H1 (cell line): ENCODE measurements around the gene PRPF18. TPM values are rescaled to one million over a fixed set of nuclear protein-coding genes. Genes with fewer than 3 reads are reported as not detected.

ENCODE experiments used
- CTCF ChIA-PET: fragments of 300-600 bp; sonication (Branson Sonifier 250); formaldehyde crosslinking; loops from one replicate; lab custom pipeline; 2021; ENCODE audit not compliant: partially characterized antibody; lab: Charles Lee
- POLR2A ChIA-PET: fragments of 300-600 bp; sonication (Branson Sonifier 250); formaldehyde crosslinking; loops from one replicate; lab custom pipeline; 2021; ENCODE audit warnings: inconsistent platforms; ENCODE audit not compliant: partially characterized antibody; lab: Charles Lee
- DNase-seq, 2 experiments: peaks; one replicate each; pipeline versions ENCODE4 v3.0.0 to v3.0.0-alpha.2; 2010 to 2022; ENCODE audit warnings: low spot score in 2 of 2, low read depth in 1 of 2, mixed read lengths in 1 of 2
- FAIRE-seq: peaks from 2 replicates; lab custom pipeline; 2011; peaks lifted over from hg19 to GRCh38; lab: Jason Lieb, UNC
- H2AFZ ChIP-seq: 2 replicates; pipeline ENCODE4 v1.8.1; 2012; ENCODE audit warnings: low read length, inconsistent platforms
- H2AK5ac ChIP-seq: 2 replicates; pipeline ENCODE4 v1.6.1; 2013; ENCODE audit warnings: low read depth, low read length
- H2BK120ac ChIP-seq: replicated peaks from 2 replicates; pipeline ENCODE3; 2013; ENCODE audit warnings: low read depth, low read length, inconsistent platforms
- H2BK12ac ChIP-seq: 2 replicates; pipeline ENCODE4 v1.6.1; 2013; ENCODE audit warnings: low read depth, low read length
- H2BK15ac ChIP-seq: 2 replicates; pipeline ENCODE4 v1.6.1; 2013; ENCODE audit warnings: low read length
- H2BK20ac ChIP-seq: 2 replicates; pipeline ENCODE4 v1.6.1; 2013; ENCODE audit warnings: low read length
- H2BK5ac ChIP-seq: 2 replicates; pipeline ENCODE4 v1.6.1; 2013; ENCODE audit warnings: low read depth, low read length
- H3K14ac ChIP-seq: 2 replicates; pipeline ENCODE4 v1.6.1; 2013; ENCODE audit warnings: inconsistent platforms; ENCODE audit not compliant: insufficient read length
- H3K18ac ChIP-seq: 2 replicates; pipeline ENCODE4 v1.6.1; 2013; ENCODE audit warnings: low read length; ENCODE audit errors: extremely low read depth
- H3K23ac ChIP-seq: 2 replicates; pipeline ENCODE4 v1.6.1; 2013; ENCODE audit warnings: inconsistent platforms; ENCODE audit not compliant: insufficient read length
- H3K23me2 ChIP-seq: 2 replicates; pipeline ENCODE4 v1.6.1; 2013; ENCODE audit warnings: low read depth, low read length
- H3K27ac ChIP-seq: 2 replicates; pipeline ENCODE4 v1.6.1; 2011; ENCODE audit warnings: low read depth, low read length, inconsistent platforms
- H3K27me3 ChIP-seq, 4 experiments: replicated peaks in 1 of 4; 1 replicate in 1 of 4; 2 replicates in 3 of 4; pipeline versions ENCODE4 v1.6.1 to v1.8.1; 2011 to 2013; ENCODE audit warnings: low read length in 3 of 4, mild to moderate bottlenecking in 3 of 4, inconsistent platforms in 2 of 4, mixed read lengths in 2 of 4, moderate library complexity in 1 of 4; ENCODE audit not compliant: control insufficient read depth in 3 of 4, insufficient read depth in 3 of 4; ENCODE audit errors: extremely low read depth in 1 of 4
- H3K36me3 ChIP-seq, 4 experiments: 2 replicates each; pipeline versions ENCODE4 v1.6.1 to v1.8.1; 2011 to 2013; ENCODE audit warnings: mild to moderate bottlenecking in 4 of 4, low read length in 3 of 4, moderate library complexity in 2 of 4, control low read depth in 1 of 4, inconsistent platforms in 1 of 4; ENCODE audit not compliant: insufficient read depth in 4 of 4, control insufficient read depth in 2 of 4
- H3K4ac ChIP-seq: replicated peaks from 2 replicates; pipeline ENCODE3; 2013; ENCODE audit warnings: low read length, low read depth, mixed read lengths, inconsistent platforms; ENCODE audit not compliant: insufficient read length
- H3K4me1 ChIP-seq, 4 experiments: replicated peaks in 1 of 4; 1 replicate in 1 of 4; 2 replicates in 3 of 4; pipeline versions ENCODE4 v1.6.1 to v1.8.1; 2011 to 2013; ENCODE audit warnings: low read length in 3 of 4, inconsistent platforms in 2 of 4, mixed read lengths in 1 of 4; ENCODE audit not compliant: insufficient read depth in 4 of 4, control insufficient read depth in 3 of 4
- H3K4me2 ChIP-seq, 2 experiments: 2 replicates each; pipeline versions ENCODE4 v1.6.1 to v1.8.1; 2011 to 2013; ENCODE audit warnings: low read depth in 2 of 2, low read length in 2 of 2, control low read depth in 1 of 2, inconsistent platforms in 1 of 2, mild to moderate bottlenecking in 1 of 2; ENCODE audit not compliant: insufficient read depth in 1 of 2
- H3K4me3 ChIP-seq, 4 experiments: fragments of 200-600, 300-600 bp in 1 of 4; sonication (generic), shearing (Covaris generic), sonication (Bioruptor Twin) in 1 of 4; 2 replicates each; pipeline versions ENCODE4 v1.5.1 to v1.8.1; 2011 to 2016; ENCODE audit warnings: low read length in 4 of 4, low read depth in 3 of 4, control low read depth in 2 of 4, inconsistent platforms in 2 of 4, mild to moderate bottlenecking in 2 of 4, mixed read lengths in 1 of 4, moderate library complexity in 1 of 4; ENCODE audit not compliant: insufficient read depth in 2 of 4; ENCODE audit errors: extremely low read depth in 1 of 4
- H3K56ac ChIP-seq: replicated peaks from 2 replicates; pipeline ENCODE3; 2013; ENCODE audit warnings: low read depth, mild to moderate bottlenecking, mixed read lengths, low read length, inconsistent platforms; ENCODE audit not compliant: insufficient read length
- H3K79me1 ChIP-seq: 2 replicates; pipeline ENCODE4 v1.6.1; 2013; ENCODE audit warnings: low read depth, low read length, control low read depth
- H3K79me2 ChIP-seq, 2 experiments: 2 replicates each; pipeline versions ENCODE4 v1.6.1 to v1.8.1; 2012 to 2013; ENCODE audit warnings: low read length in 2 of 2, mild to moderate bottlenecking in 2 of 2, inconsistent platforms in 1 of 2; ENCODE audit not compliant: insufficient read depth in 2 of 2, control insufficient read depth in 1 of 2
- H3K9ac ChIP-seq, 4 experiments: replicated peaks in 1 of 4; 1 replicate in 1 of 4; 2 replicates in 3 of 4; pipeline versions ENCODE4 v1.6.1 to v1.8.1; 2011 to 2013; ENCODE audit warnings: low read depth in 3 of 4, low read length in 3 of 4, control low read depth in 2 of 4, mild to moderate bottlenecking in 2 of 4, moderate library complexity in 2 of 4, inconsistent platforms in 1 of 4; ENCODE audit errors: extremely low read depth in 1 of 4
- H3K9me3 ChIP-seq, 2 experiments: 2 replicates each; pipeline versions ENCODE4 v1.6.1 to v1.8.1; 2012 to 2013; ENCODE audit warnings: mild to moderate bottlenecking in 2 of 2, moderate library complexity in 2 of 2, control low read depth in 1 of 2, inconsistent platforms in 1 of 2, low read depth in 1 of 2, low read length in 1 of 2, mixed read lengths in 1 of 2; ENCODE audit not compliant: insufficient read depth in 2 of 2
- H4K20me1 ChIP-seq, 2 experiments: replicated peaks in 1 of 2; 2 replicates each; pipeline versions ENCODE3 to v1.8.1; 2011 to 2013; ENCODE audit warnings: inconsistent platforms in 2 of 2, low read length in 2 of 2, mild to moderate bottlenecking in 1 of 2; ENCODE audit not compliant: insufficient read depth in 2 of 2, control insufficient read depth in 1 of 2
- H4K5ac ChIP-seq: 2 replicates; pipeline ENCODE4 v1.6.1; 2013; ENCODE audit warnings: low read length, low read depth, mixed read lengths, inconsistent platforms; ENCODE audit not compliant: insufficient read length
- H4K8ac ChIP-seq: 2 replicates; pipeline ENCODE4 v1.8.0; 2013; ENCODE audit warnings: mild to moderate bottlenecking, moderate library complexity, low read length, inconsistent platforms; ENCODE audit not compliant: insufficient read depth; ENCODE audit errors: extremely low read depth
- H4K91ac ChIP-seq: replicated peaks from 2 replicates; pipeline ENCODE3; 2013; ENCODE audit warnings: low read length, mixed read lengths, inconsistent platforms; ENCODE audit not compliant: insufficient read length
- BACH1 ChIP-seq: IDR thresholded peaks from 2 replicates; pipeline ENCODE4 v1.6.1; 2012; ENCODE audit warnings: low read length, improper control_type of control experiment
- CBX8 ChIP-seq: fragments of 300-800, 300-1000 bp; sonication (generic); IDR thresholded peaks from 2 replicates; pipeline ENCODE4 v1.7.1; 2016; ENCODE audit warnings: low read depth, low read length, borderline replicate concordance
- CHD2 ChIP-seq: IDR thresholded peaks from 2 replicates; pipeline ENCODE4 v1.6.1; 2012; ENCODE audit warnings: low read length, improper control_type of control experiment
- E2F6 ChIP-seq: IDR thresholded peaks from 2 replicates; pipeline ENCODE4 v1.6.1; 2012; ENCODE audit warnings: inconsistent platforms
- HDAC2 ChIP-seq, 2 experiments: fragments of 300-600 bp in 1 of 2; sonication (generic) in 1 of 2; IDR thresholded peaks; 2 replicates each; pipeline ENCODE4 v1.6.1; 2011 to 2012; ENCODE audit warnings: low read depth in 2 of 2, low read length in 2 of 2, mild to moderate bottlenecking in 2 of 2, moderate library complexity in 2 of 2, borderline replicate concordance in 1 of 2, inconsistent platforms in 1 of 2
- KDM5A ChIP-seq: fragments of 200-600 bp; IDR thresholded peaks from 2 replicates; pipeline ENCODE4 v1.7.1; 2012; ENCODE audit warnings: mild to moderate bottlenecking, low read length, inconsistent platforms, mixed read lengths
- PHF8 ChIP-seq: fragments of 200-600 bp; sonication (generic); conservative IDR thresholded peaks from 2 replicates; pipeline ENCODE4 v1.7.1; 2012; ENCODE audit warnings: low read depth, mild to moderate bottlenecking, inconsistent platforms, low read length, moderate library complexity
- POLR2A ChIP-seq, 2 experiments: IDR thresholded peaks; 1 replicate in 1 of 2; 2 replicates in 1 of 2; pipeline ENCODE4 v1.6.1; 2011; ENCODE audit warnings: low read depth in 2 of 2, low read length in 2 of 2, mild to moderate bottlenecking in 2 of 2; ENCODE audit errors: control extremely low read depth in 1 of 2
- RAD21 ChIP-seq, 2 experiments: IDR thresholded peaks in 1 of 2; conservative IDR thresholded peaks in 1 of 2; 2 replicates each; pipeline ENCODE4 v1.6.1; 2011; ENCODE audit warnings: low read depth in 2 of 2, low read length in 2 of 2, improper control_type of control experiment in 1 of 2, inconsistent platforms in 1 of 2, mild to moderate bottlenecking in 1 of 2, moderate library complexity in 1 of 2
- SAP30 ChIP-seq: fragments of 300-600 bp; sonication (generic); IDR thresholded peaks from 2 replicates; pipeline ENCODE4 v1.7.1; 2012; ENCODE audit warnings: low read length, moderate library complexity, mild to moderate bottlenecking, inconsistent platforms; ENCODE audit not compliant: insufficient read depth, insufficient replicate concordance
- SUZ12 ChIP-seq: fragments of 200-600 bp; sonication (generic); IDR thresholded peaks from 2 replicates; pipeline ENCODE4 v1.6.1; 2012; ENCODE audit warnings: mild to moderate bottlenecking, inconsistent platforms, low read length, moderate library complexity, mixed read lengths
- ZNF274 ChIP-seq: IDR thresholded peaks from 2 replicates; pipeline ENCODE4 v1.7.0; 2012; ENCODE audit warnings: low read length, borderline replicate concordance; ENCODE audit errors: extremely low read depth
- WGBS, 2 experiments: shearing (Covaris generic) in 1 of 2; methylation state at CpG; one replicate each; pipeline versions ENCODE4 v1.1.6 to v1.1.7; 2013 to 2015; ENCODE audit warnings: low lambda C conversion rate in 2 of 2, mixed read lengths in 2 of 2, inconsistent platforms in 1 of 2, low coverage in 1 of 2, missing lambda C conversion rate in 1 of 2; ENCODE audit not compliant: insufficient replicate concordance in 2 of 2, insufficient coverage in 1 of 2, insufficient read length in 1 of 2; ENCODE audit errors: extremely low coverage in 1 of 2, missing lambda C conversion rate in 1 of 2; 5-methylcytosine and 5-hydroxymethylcytosine counted together
- polyA plus RNA-seq, 7 experiments: library from polyadenylated mRNA; depleted of rRNA in 3 of 7; stranded (reverse) in 5 of 7; unstranded in 2 of 7; fragments of >200 nt in 5 of 7; fragments of 200-250 nt in 2 of 7; gene quantifications; 1 replicate in 5 of 7; 2 replicates in 1 of 7; 4 replicates in 1 of 7; pipeline versions ENCODE4 v1.2.1 to v1.2.3, GENCODE V29; 2011 to 2013; ENCODE audit warnings: missing spikeins in 2 of 7, mixed read lengths in 2 of 7
- total RNA-seq: library from RNA; stranded (reverse); fragmentation: NEBNext Ultra II Directional; extraction: Animal tissue kit (Norgen Biotek cat#: 25700); gene quantifications from 2 replicates; pipeline ENCODE4 v1.2.1, GENCODE V29; 2021

The PRPF18 gene
- total and polyA plus RNA-seq, 2 of the 8 experiments (the other 6 are each of a cell fraction or from before 2014, with no cell fraction given): 3.8 to 12.6 TPM

GRCh38 chr10:13657101-13657680, 70.4 kb downstream of the PRPF18 start:
- H2BK20ac ChIP-seq: no peak overlapping the region
- no peaks in the 10 kb centered on the region for H3K79me1 ChIP-seq
- no peaks in the 10 kb centered on the region for H3K27me3 ChIP-seq
- no peaks in the 10 kb centered on the region for H3K79me2 ChIP-seq
- no peaks in the 10 kb centered on the region for H3K23me2 ChIP-seq
- H3K4me1 ChIP-seq: no peaks in the 10 kb centered on the region; a peak in 1 of 7 replicates
- DNase-seq (no peak), FAIRE-seq (no peak)
- H3K4me2 ChIP-seq: no peak overlapping the region
- H4K8ac ChIP-seq: no peak overlapping the region; the same call in 1 of the 2 replicates
- no peak overlapping the region for H2BK12ac ChIP-seq
- H3K4ac ChIP-seq: no peak overlapping the region
- no peak overlapping the region for H2AFZ ChIP-seq
- H3K23ac ChIP-seq: no peak overlapping the region
- H3K56ac ChIP-seq: no peak overlapping the region
- no peak overlapping the region for H2BK5ac ChIP-seq
- no peak overlapping the region for H4K91ac ChIP-seq
- ChIA-PET CTCF (interaction anchor here (0.9 to 1.4 kb wide), 4 partner anchors 25 to 44 kb away, joined by 3 to 4 read pairs (median 4); no protein-coding TSS in a partner anchor), POLR2A (interaction anchor here (1.0 to 1.1 kb wide), 3 partner anchors 11 to 17 kb away, joined by 3 to 4 read pairs (median 3); no protein-coding TSS in a partner anchor)
- no peak overlapping the region for H3K14ac ChIP-seq
- no peaks in the 10 kb centered on the region for H3K9me3 ChIP-seq
- H3K36me3 ChIP-seq: peaks cover 6 to 32% (median 14%) of the 10 kb centered on the region in 4 experiments; a peak in 6 of 8 replicates
- no peak overlapping the region for H2BK15ac ChIP-seq
- no peak overlapping the region for H2BK120ac ChIP-seq
- H3K27ac ChIP-seq: no peak overlapping the region
- WGBS, 2 experiments: 96% methylated on average over 29 of the region's 49 CpGs; no CpG with 5 or more reads in 1 of the 2 experiments
- H4K20me1 ChIP-seq: no peaks in the 10 kb centered on the region
- no peak overlapping the region for H3K4me3 ChIP-seq
- no peak overlapping the region for H3K18ac ChIP-seq
- H3K9ac ChIP-seq: no peak overlapping the region
- H4K5ac ChIP-seq: no peak overlapping the region
- no peak overlapping the region for H2AK5ac ChIP-seq
- TF ChIP-seq SAP30 (no peak), E2F6 (no peak), PHF8 (no peak), HDAC2 (IDR thresholded peaks at IDR 0.05; ENCODE audit: borderline replicate concordance in 1 of 2, low read depth in 2 of 2, low read length in 2 of 2) (no peak), POLR2A (IDR thresholded peaks at IDR 0.05; ENCODE audit: control extremely low read depth in 1 of 2, low read depth in 2 of 2, low read length in 2 of 2) (no peak), CBX8 (no peak), ZNF274 (no peak), RAD21 (IDR thresholded peaks at IDR 0.05 in 1 of 2, conservative IDR thresholded peaks at IDR 0.05 in 1 of 2; ENCODE audit: low read depth in 2 of 2, low read length in 2 of 2) (no peak), SUZ12 (no peak), BACH1 (no peak), CHD2 (no peak), KDM5A (no peak)
